Measurements from ENCODE around the gene PHRF1. TPM values are rescaled to one million over a fixed set of nuclear protein-coding genes. Genes with fewer than 3 reads are reported as not detected.

Gene PHRF1
- total RNA-seq, 2 donors from 2014 or later, result 37.3 to 47.1 TPM

DNA sequence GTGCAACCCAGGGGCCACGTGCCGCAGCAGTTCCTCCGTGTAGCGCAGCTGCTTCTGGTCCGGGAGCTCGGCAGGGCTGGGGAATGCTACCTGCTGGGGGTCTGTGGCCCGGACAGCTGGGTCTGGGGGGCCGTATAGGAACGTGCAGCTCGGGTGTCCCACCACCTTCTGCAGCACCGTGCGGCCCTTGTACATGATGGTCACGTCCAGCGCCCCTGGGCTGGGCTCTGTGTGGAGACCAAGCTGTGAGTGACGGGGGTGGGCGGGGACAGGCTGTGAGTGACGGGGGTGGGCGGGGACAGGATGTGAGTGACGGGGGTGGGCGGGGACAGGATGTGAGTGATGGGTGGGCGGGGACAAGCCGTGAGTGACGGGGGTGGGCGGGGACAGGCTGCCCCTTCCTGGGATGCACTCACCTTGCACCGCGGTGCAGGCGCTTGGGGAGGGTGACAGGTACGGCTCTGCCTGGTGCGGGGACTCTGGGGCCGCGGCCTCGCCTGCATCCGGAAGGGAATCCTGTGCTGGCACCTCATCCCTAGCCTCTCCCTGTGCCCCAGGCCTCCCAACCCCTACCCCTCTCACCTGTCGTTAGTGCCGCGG is 37.2 kb downstream of the PHRF1 start:
- peak; percentile 17 to 40 for ATAC-seq
- H3K9me3 Mint-ChIP-seq, result no peaks in the 10 kb centered on the region
- peaks cover 0 to 13% of the 10 kb centered on the region in 2 donors for H3K36me3 Mint-ChIP-seq

DNA sequence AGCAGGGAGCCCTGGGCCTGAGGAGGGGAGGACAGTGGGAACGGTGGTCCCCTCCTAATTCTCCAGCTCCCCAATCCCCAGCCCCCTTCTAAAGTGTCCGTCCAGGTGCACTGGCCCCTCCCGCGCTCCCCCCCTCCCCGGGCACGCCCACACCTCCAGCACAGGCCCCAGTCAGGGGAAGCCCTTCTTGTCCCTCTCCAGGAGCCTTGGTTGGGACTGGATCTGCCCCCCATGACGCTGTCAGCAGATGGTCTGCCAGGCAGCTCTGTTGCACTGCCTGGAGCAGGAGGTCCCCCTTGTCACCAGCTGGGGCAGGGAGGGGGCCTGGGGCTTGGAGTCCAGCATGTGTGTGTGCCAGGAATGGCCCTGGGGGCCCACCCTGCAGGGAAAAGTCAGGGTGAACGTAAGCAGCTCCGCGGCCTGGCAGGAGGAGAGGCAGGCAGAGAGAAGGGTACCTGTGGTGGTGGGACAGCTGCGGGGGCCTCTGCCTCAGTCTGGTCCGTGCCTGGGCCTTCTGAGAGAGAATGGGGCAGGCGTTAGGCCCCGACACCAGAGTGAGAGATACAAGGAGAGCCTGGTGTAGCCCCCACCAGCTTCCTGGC is 37.9 kb downstream of the PHRF1 start:
- DNase-seq (ENCODE audit: low spot score in 2 of 2), result no peak
- ATAC-seq, result peak in 1 of 2 donors; percentile 0
- no peaks in the 10 kb centered on the region for H3K9me3 Mint-ChIP-seq
- peak overlapping the region; percentile 82 to 92 for H3K27ac Mint-ChIP-seq
- H3K36me3 Mint-ChIP-seq, result peaks cover 0 to 13% of the 10 kb centered on the region in 2 donors

More for the DNA sequence above, 37.2 kb downstream of the PHRF1 start:
- peak overlapping the region; percentile 44 to 82 for H3K27ac Mint-ChIP-seq
- peak in 1 of 2 donors; percentile 68 for DNase-seq (ENCODE audit: low spot score in 2 of 2)

DNA sequence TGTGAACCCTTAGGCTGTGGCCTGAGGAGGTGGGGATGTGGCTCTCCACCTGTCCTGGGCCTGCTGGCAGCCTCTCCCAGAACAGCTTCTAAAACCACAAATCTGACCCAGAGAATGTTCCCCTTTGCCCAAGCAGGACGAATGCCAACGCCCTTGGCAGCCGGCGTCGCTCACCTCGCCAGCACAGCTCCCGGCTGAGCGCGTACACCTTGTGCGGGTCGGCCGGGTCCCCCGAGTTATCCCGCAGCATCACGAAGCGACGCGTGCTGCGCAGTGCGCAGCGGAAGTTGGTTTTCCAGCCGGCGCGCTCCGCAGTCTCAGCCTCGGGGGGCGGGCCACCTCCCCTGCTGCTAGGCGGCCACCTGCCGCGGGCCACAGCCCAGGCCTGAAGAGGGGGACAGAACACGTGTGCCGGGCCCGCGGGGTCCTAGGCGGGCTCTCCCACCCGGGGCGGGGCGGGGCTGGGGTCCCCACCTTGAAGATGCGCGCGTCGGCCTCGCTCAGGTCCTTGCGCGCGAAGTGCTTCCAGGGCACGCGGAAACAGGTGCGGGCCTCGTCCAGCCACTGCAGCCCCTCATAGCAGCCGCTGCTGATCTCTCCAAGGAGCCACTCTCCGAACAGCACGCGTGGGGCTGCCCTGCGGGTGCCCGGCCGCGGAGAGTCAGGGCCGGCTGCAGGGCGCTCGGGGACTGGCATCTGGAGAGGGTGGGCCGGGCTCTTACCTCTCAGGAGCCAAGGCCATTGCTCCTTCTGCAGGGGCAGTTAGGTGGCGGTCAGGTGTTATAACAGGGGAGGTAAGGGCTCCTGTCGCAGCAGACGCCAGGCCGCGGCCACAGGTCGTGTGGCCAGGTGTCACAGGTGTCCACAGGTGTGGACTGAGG is 38.6 kb downstream of the PHRF1 start:
- no peaks in the 10 kb centered on the region for H3K9me3 Mint-ChIP-seq
- ATAC-seq (peak in 1 of 2 donors; percentile 1), DNase-seq (ENCODE audit: low spot score in 2 of 2) (no peak)

DNA sequence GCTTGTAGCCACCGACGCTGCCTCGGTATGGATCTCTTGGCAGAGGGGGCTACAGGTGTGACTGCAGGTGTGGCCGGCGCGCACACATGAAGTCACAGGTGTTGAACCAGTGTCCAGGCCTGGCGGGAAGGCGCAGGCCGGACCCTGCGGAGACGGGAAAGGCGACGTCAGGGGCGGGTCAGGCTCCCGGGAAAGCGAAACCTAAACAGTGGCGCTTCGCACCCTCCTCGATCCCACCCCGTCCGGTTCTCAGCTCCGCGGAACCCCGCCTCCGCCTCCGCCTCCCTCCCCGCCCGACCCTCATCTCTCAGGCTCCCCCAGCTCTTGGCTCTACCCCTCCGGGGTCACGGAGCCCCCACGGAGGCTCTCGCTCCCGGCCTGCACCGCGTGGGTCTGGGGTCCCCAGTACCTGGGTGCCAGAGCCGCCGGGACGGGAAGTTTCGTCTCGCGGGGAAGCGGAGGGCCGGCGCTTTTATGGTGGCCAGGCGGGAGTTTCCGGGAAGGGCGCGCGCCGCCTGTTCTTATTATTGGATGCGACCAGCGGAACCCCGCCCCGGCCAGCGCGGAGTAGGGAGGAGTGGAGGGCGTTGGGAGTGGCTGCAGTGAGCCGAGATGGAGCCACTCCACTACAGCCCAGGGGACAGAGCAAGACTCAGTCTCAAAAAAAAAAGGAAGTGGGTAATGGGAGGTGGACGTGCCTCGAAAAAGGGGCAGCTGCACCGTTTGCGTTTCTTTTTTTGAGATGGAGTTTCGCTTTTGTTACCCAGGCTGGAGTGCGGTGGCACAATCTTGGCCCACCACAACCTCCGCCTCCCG is 39.4 kb downstream of the PHRF1 start, which contains the start of gene IRF7:
IRF7 (minus strand) TSS at position 447 of the 816 bp plus-strand sequence. CDS start 586 bp downstream, outside the sequence.
- DNase-seq (ENCODE audit: low spot score in 2 of 2) (peak; percentile 87 to 93), ATAC-seq (peak; percentile 82 to 91)
- H3K27ac Mint-ChIP-seq, result peak within 1 kb of the TSS; percentile 87 to 91
- H3K36me3 Mint-ChIP-seq, result peaks cover 0 to 13% of the 10 kb centered on the region in 2 donors
- H3K9me3 Mint-ChIP-seq, result no peaks in the 10 kb centered on the region

More for the DNA sequence above, 38.6 kb downstream of the PHRF1 start:
- Mint-ChIP-seq H3K27ac (peak overlapping the region; percentile 87 to 92), H3K36me3 (peaks cover 0 to 13% of the 10 kb centered on the region in 2 donors)

DNA sequence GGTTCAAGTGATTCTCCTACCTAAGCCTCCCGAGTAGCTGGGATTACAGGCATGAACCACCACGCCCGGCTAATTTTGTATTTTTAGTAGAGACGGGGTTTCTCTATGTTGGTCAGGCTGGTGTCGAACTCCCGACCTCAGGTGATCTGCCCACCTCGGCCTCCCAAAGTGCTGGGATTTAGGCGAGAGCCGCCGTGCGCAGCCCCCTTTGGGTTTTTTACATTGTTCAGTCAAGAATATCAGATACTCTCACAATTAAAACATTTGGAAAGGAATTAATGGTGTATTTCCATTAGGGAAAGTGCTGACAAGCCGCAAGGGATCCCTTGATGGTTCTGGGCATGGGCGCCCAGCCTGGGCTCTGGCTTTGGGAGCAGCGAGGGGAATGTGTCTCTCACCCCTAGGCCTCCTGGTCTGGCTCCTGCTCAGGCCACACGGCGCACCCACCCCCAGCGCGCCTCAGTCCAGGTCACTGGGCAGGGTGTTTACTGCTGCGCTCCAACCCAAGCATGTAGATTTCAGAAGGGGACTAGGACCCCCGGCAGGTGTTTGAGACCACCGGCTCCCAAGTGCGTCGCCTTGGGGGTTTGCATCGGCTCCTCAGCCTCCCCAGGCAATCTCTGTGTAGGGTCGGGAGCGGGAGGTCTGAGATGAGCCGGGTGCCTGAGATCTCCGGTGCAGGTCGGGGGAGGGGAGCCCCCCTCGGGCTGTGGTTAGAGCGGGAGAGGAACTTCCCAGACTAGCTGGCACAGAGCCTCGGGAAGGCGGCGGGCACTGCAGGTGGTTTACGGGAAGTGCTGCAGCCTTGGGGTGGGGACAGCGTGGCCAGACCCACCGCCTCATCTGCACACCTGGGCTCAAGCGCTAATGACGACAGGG is 40.3 kb downstream of the PHRF1 start:
- no peaks in the 10 kb centered on the region for H3K9me3 Mint-ChIP-seq
- peak overlapping the region; percentile 44 to 87 for H3K27ac Mint-ChIP-seq
- H3K36me3 Mint-ChIP-seq, result peaks cover 0 to 13% of the 10 kb centered on the region in 2 donors
- DNase-seq (ENCODE audit: low spot score in 2 of 2), result no peak
- no peak for ATAC-seq

DNA sequence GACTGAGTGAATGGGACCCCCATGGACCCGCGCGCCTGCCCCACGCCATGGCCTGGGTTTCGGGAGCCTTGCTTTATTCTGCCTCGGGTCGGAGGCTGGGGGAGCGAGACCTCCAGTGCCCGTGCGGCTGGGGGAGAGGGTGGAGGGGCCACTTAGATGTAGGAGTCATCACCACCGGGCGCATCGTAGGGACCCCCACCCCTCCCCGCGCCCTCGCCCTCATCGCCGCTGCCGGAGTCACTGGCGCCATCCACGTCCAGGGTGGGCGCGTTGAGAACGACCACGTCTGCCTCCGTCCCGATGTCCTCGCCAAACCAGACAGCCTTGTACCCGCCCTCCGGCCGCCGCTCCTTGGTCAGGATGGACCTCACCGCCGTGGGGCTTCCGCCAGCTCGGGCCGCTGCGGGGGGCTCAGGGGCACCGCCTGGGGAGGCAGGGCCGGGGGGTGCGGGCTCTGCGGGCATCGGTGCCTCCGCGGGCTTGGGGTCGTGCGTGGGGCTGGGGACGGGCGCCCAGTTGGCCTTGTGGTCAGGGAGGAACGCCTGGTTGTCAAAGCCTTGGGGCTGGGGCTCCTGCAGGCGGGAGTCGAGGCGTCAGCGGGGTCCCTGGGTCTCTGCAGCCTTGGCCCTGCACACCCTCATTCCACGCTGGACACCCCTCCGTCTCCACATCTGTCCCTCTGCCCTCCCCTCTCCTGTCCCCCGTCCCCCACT is 41.1 kb downstream of the PHRF1 start:
- Mint-ChIP-seq H3K9me3 (no peaks in the 10 kb centered on the region), H3K27ac (peak overlapping the region in 1 of 2 donors; percentile 87), H3K36me3 (peaks cover 0 to 8% of the 10 kb centered on the region in 2 donors)
- ATAC-seq (no peak), DNase-seq (ENCODE audit: low spot score in 2 of 2) (no peak)

DNA sequence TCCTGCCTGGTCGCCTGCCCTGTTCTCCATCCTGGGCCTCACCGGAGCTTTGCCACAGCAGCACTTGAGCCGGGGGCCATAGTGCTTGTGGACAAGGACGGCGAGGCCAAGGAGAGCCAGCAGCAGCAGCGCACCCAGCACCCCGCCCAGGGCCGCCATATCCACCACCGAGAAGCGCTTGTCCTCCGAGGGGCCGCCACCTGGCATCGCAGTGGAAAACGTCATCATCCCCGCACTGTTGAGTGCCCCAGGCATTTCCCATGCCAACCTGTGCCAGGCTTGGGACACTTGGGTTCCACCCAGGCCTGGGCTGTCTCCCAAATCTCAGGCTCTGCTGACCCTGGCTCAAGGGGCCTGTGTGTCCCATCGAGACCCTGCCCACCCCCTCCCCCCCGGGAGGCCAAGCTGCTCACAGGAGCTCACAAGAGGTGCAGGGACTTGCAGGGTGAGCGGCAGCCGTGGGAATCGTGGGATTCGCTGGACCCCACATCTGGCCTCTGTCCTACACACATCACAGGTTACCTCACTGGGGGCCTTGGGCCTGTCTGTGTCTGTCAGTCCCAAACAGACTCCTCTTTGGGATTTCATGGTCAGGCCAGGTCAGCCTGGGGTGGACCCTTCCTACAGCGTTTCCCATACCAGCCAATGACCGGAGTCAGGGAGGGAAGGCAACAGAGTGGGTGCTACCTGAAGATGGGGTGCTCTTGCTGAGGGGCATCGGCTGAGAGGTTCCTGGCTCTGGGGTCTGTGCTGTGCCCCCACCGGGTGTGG is 41.8 kb downstream of the PHRF1 start:
- peak overlapping the region in 1 of 2 donors; percentile 29 for H3K27ac Mint-ChIP-seq
- peaks cover 0 to 8% of the 10 kb centered on the region in 2 donors for H3K36me3 Mint-ChIP-seq
- no peak for ATAC-seq
- H3K9me3 Mint-ChIP-seq, result no peaks in the 10 kb centered on the region
- DNase-seq (ENCODE audit: low spot score in 2 of 2), result no peak

DNA sequence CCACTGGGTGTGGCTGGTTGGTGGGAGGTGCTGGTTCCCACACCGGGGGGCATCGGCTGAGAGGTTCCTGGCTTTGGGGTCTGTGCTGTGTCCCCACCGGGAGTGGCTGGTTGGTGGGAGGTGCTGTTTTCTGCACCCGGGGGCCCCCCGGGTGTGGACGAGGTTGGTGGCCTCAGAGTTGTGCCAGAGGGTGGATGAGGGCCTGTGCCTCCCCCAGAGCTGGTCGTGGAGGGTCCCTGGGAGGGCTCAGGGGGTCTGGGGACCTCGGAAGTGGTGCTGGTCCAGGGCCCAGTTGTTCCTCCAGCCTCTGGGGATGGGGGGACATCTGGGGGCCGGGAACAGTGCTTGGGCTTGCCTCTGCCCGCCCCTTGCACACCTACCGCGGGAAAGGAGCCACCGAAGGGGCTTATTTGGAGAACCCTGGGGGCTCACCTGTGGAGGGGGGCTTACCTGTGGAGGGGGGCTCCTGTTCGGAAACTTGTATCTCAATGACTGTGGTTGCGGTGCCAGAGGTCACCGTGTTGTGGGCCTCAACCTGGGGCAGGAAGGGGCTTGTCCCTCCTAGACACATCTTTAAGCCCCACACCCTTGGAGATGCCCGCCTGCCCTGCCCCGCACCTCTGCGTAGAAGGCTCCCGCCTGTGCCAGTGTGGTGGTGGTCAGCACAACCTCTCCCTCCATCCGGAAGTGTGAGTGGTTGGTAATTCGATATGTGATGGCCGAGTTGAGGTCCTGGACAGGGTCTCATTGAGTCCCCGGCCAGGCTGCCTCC is 42.8 kb downstream of the PHRF1 start:
- ATAC-seq (no peak), DNase-seq (ENCODE audit: low spot score in 2 of 2) (no peak)
- Mint-ChIP-seq H3K36me3 (peaks cover 0 to 7% of the 10 kb centered on the region in 2 donors), H3K27ac (no peak overlapping the region), H3K9me3 (no peaks in the 10 kb centered on the region)

DNA sequence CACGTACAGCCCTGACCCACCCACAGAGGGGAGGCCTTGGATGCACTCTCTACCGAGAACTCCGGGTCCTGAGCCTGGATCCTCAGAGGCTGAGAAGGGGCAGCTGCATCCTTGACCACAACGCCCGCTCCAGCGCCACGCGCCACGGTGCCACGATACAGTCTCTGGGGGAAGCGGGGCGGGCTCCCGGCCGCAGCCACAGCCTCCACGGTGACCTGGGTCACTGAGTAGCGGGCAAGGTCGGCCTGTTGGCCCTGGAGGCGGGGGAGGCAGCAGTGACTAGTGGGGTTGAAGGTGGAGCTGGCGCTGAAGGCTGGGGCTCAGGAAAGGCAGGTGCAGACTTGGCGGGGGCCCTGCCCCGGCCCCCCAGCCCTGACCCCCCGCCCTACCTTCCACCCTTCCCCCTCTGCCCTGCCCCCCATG is 43.4 kb downstream of the PHRF1 start:
- H3K36me3 Mint-ChIP-seq, result peaks cover 0 to 1% of the 10 kb centered on the region in 2 donors
- no peaks in the 10 kb centered on the region for H3K9me3 Mint-ChIP-seq
- ATAC-seq, result no peak

DNA sequence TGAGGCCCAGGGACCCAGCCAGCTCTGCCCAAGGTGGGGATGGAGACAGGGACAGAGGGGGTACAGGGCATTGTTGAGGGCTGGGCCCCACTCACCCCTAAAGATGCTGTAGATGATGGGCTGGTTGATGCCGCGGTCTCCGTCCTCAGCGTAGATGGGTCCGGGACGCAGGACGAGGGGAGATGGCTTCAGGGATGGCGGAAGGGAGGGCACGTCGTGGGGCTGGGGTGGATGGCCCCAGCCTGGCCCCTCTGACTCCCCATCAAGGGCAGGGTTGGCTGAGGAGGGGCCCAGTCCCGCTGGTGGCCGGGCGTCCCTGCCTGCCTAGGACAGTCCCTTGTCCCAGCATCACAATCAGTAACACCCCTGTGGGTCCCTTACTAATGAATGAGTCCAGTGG is 43.9 kb downstream of the PHRF1 start:
- Mint-ChIP-seq H3K36me3 (no peaks in the 10 kb centered on the region), H3K9me3 (no peaks in the 10 kb centered on the region), H3K27ac (no peak overlapping the region)
- DNase-seq (ENCODE audit: low spot score in 2 of 2), result no peak
- ATAC-seq, result no peak

More for the DNA sequence above, 43.4 kb downstream of the PHRF1 start:
- no peak overlapping the region for H3K27ac Mint-ChIP-seq
- no peak for DNase-seq (ENCODE audit: low spot score in 2 of 2)

DNA sequence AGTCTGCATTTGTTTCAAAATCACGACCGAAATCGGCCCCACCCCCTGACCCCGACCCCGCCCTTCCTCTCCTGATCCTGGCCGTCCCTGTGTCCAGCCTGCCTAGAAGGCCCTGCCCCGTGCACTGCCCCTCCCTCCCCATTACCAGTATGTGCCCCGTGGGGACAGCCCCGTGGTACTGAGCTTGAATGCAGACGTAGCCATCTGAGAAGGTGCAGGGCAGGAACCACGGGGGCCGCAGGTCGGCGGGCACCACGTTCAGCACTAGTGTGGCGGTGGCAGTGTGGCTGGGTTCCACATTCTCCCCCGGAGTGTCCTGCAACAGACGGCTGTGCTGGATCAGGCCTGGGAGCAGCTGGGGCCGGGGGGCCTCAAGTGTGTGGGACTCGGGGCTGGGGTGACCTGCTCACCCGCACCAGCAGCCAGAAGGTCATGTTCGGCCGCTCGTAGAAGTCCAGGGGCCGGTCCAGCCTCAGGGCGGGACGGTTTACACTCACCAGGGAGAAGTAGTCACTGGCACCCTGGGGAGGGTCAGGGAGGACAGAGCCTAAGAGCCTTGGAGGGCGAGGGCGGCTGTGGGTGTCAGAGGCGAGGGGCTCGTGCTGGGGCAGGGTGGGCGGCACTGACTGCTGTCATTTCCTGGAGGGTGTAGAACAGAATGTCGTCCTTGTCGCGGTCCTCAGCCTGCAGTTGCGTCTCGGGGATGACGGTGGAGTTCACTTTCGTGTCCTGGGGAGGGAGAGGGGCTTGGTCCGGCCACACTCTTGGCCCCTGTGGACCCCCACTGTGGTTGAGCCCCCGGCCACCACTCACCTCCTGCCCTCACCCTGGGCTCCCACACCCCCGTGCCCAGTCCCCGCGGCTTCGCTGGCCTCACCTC is 44.9 kb downstream of the PHRF1 start:
- no peak overlapping the region for H3K27ac Mint-ChIP-seq
- no peaks in the 10 kb centered on the region for H3K36me3 Mint-ChIP-seq
- no peak for ATAC-seq
- DNase-seq (ENCODE audit: low spot score in 2 of 2), result no peak
- no peaks in the 10 kb centered on the region for H3K9me3 Mint-ChIP-seq

DNA sequence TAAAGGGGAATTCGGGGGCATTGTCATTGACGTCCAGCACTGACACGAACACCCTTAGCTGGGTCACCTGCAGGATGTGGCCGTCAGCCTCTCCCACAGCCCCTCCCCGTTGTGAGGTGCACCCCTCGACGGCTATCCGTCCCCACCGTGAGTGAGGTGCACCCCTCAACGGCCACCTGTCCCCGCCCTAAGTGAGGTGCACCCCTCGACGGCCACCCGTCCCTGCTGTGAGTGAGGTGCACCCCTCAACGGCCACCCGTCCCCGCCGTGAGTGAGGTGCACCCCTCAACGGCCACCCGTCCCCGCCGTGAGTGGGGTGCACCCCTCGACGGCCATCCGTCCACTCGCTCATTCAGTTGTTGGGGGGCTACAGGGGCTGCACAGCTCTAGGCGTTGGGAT is 45.6 kb downstream of the PHRF1 start:
- no peak for DNase-seq (ENCODE audit: low spot score in 2 of 2)
- Mint-ChIP-seq H3K27ac (no peak overlapping the region), H3K9me3 (no peaks in the 10 kb centered on the region), H3K36me3 (no peaks in the 10 kb centered on the region)
- no peak for ATAC-seq

DNA sequence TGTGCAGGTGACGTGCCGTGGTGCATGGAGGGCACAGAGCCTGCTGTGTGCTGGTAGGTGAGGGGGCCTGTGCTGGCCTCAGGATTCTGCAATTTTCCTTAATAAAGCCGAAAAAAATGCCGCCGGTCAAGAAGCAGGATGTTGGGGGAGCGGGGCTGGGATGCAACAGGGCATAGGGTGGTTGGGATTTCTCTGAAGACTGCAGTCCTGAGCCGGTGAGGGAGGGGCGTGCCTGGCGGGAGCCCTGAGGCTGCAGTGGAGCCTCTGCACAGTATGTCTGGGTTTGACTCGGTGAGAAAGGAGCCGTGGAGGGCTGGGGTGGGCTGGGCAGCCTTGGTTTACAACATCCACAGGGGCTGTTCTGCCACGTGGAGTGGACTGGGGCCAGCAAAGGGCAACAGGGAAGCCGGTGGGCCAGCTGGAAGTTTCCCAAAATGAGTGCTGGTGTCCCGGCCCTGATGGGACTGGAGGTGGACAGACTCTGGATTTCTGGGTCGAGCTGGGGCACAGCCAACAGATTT is 47.1 kb downstream of the PHRF1 start:
- Mint-ChIP-seq H3K36me3 (peaks cover 8 to 10% of the 10 kb centered on the region in 2 donors), H3K27ac (peak overlapping the region in 1 of 2 donors; percentile 82), H3K9me3 (no peaks in the 10 kb centered on the region)
- ATAC-seq, result no peak
- DNase-seq (ENCODE audit: low spot score in 2 of 2), result no peak

Data from activated naive CD4-positive, alpha-beta T cell treated with anti-CD3 and anti-CD28 coated beads, Interleukin-2, amount 50 U/mL, for 72 hours (primary cell).